Activated T-helper 1 cell treated with anti-CD3 and anti-CD28 coated beads, Interleukin-2, amount 50 U/mL, for 16 hours (primary cell): ENCODE measurements around the gene CYS1.
"Not testable (repeated sequence)": the region's sequence is repeated elsewhere in the genome, so short reads cannot be mapped to it uniquely, and the experiment has no call there.

Experiments used
- DNase-seq, 2 donors: peaks; one replicate each; pipeline ENCODE4 v3.0.0-alpha.2; 2020; ENCODE audit warnings: low read depth in 1 of 2, low spot score in 1 of 2

Gene CYS1, protein sequence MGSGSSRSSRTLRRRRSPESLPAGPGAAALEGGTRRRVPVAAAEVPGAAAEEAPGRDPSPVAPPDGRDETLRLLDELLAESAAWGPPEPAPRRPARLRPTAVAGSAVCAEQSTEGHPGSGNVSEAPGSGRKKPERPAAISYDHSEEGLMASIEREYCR

GRCh38 chr2:10079870-10080535 is at the start of gene CYS1:
TSS of gene CYS1 (minus strand) at chr2:10080411. CDS start at chr2:10080223, 188 bp downstream.
- no peak for DNase-seq

DNA sequence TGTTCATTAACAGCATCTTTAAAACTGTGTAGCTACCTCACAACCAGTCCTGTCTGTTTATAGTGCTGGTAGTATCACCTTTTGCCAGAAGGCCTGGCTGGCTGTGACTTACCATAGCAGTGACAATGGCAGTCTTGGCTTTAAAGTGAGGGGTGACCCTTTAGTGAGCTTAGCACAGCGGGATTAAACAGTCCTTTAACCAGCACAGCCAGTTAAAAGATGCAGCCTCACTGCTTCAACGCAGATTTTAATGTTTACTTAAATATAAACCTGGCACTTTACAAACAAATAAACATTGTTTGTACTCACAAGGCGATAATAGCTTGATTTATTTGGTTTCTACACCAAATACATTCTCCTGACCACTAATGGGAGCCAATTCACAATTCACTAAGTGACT is 49.3 kb upstream of the CYS1 start:
- DNase-seq = no peak

GRCh38 chr2:10128420-10128819 is 48.2 kb upstream of the CYS1 start:
- DNase-seq = no peak

GRCh38 chr2:10126632-10127026 is 46.4 kb upstream of the CYS1 start:
- DNase-seq = no peak

DNA sequence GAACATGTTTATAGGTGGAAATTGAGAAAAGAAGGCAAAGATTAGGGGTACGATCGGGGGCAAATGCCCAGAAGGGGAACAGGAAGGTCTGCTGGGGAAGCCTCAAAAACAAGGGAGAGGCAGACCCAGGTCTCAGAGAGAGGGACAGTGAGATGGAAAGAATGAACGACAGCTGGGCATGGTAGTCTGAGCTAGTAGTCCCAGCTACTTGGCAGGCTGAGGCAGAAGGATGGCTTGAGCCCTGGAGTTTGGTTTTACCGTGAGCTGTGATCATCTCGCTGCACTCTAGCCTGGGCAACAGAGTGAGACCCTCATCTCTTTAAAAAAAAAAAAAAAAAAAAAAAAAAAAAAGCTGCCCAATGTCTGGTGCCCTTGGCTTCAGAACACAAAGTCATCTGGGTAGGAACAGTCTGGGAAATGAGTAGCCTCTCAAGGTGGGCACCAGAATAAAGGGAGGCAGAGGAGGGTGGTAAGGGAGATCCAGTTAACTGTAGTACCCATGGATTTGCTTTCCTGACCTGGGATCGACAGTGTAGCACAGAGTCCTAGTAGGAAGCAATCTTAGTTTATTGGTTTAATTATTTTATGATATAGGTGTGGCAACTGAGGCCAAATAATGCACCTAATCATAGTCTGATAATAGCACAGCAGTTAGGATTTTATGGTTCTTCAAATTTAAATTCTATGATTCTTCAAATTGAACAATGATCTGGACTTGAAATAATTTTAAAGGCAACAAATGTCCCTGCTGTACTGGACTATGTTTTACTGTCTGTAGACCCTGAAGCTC is 45.8 kb upstream of the CYS1 start:
- DNase-seq = no peak

DNA sequence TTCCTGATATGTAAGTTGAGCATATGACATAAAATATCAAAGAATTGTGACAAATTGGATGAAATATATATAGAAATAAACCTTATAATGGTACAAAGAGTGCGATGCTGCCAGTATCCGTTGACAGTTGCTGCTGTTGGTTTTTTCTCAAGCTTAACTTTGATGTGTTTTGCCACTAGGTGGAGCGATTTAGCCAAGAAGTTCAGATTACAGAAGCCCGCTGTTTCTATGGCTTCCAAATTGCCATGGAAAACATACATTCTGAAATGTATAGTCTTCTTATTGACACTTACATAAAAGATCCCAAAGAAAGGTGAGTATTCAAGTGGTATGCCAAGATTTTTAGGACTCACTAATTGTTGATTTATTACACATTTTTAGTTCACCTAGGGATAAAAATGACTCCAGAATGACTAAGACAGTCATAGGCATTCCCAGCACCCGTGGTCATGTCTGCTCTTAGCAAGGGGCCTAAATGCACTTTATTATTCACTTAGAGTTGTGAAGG is 44.4 kb upstream of the CYS1 start:
- no peak for DNase-seq

GRCh38 chr2:10123281-10123680 is 43.1 kb upstream of the CYS1 start:
- DNase-seq = no peak

DNA sequence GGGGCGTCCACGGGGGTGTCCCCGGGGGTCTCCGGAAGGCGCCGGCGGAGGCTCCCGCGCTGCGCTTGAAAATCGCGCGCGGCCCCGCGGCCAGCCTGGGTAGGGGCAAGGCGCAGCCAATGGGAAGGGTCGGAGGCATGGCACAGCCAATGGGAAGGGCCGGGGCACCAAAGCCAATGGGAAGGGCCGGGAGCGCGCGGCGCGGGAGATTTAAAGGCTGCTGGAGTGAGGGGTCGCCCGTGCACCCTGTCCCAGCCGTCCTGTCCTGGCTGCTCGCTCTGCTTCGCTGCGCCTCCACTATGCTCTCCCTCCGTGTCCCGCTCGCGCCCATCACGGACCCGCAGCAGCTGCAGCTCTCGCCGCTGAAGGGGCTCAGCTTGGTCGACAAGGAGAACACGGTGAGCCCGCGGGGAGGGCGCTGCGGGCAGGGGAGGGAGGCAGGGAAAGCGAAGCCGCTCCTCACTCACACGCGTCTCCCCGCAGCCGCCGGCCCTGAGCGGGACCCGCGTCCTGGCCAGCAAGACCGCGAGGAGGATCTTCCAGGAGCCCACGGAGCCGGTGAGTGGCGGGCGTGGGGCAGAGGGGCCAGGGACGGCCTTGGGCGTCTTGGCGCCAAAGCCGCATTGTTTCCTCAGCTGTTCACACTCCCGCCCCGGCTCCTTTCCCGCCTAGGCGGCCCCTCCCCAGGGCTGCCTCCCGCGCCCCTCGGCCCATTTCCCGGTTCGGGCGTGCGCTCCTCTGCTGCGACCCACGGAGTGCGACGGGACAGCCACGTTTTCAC is 42.5 kb upstream of the CYS1 start, which contains the start of gene RRM2:
Gene RRM2 (plus strand): TSS at position 240 of the 781 bp plus-strand sequence. CDS start 60 bp downstream, at position 300.
- DNase-seq = peak; percentile 62 to 75

DNA sequence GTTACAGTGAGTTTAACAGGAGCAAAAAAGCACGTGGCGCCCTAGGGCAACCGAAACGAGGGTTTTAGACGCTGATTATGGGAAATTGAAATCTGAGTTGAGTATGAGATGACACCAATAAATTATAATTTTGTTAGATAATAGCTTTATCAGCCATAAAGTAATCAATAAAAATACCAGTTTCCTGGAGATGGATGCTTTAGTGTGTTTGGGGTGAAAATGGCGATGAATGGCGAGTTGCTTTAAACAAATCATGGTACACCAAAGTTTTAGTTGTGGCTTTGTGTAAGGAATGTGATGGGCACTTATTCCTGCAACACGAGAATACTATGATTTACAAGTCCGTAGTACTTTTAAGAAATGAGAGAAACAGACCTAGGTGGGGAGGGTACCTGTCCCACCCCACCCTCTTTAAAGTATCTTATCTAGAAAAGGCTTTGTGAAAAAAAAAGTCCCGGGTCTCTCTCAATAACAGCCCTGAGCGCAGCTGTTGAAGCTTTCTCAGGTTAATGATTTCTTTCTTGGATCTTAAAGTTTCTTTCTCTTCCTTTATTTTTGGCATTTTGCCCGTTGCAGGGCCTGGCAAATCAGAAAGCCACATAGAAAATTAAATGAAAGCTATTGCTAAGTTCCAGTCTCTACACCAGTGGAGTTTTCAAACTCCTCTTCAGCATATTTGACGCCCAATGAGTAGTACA is 40.8 kb upstream of the CYS1 start:
- no peak for DNase-seq

GRCh38 chr2:10120158-10120876 is 40.1 kb upstream of the CYS1 start:
- peak; percentile 84 to 86 for DNase-seq

- no peak for DNase-seq
These were observed 39.5 kb upstream of the CYS1 start for GRCh38 chr2:10119601-10120157.

DNA sequence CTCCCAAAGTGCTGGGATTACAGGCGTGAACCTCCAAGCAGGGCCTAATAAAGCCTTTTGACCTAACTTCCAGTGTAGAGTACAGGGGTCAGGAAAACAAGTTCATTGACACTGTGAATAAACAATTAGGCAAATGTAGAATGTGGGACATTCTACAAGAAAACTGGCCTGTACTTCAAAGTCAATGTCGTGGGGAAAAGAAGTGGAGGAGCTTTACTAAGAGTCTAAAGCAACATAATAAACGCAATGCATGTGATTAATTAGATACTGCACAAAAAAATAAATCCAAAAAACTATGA is 38.8 kb upstream of the CYS1 start:
- DNase-seq = no peak

DNA sequence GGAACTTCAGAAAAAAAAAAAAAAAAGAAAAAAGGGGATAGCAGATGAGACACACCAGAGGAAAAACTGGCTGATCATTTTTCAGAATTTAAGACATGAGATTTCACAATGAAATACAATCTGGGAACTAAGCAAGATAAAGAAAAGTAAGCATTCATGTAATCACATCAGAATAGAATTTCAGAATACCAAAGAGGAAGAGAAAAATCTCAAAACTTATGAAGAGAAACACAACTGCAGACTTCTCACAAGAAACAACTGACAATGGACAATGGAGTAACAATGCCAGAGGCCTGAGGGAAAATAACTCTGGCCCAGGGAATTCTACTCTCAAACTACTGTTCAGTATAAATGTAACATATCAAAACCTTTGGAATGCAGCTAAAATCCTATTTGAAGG is 29.1 kb upstream of the CYS1 start:
- DNase-seq = no peak

GRCh38 chr2:10104906-10105305 is 24.7 kb upstream of the CYS1 start:
- not testable (repeated sequence) for DNase-seq

DNA sequence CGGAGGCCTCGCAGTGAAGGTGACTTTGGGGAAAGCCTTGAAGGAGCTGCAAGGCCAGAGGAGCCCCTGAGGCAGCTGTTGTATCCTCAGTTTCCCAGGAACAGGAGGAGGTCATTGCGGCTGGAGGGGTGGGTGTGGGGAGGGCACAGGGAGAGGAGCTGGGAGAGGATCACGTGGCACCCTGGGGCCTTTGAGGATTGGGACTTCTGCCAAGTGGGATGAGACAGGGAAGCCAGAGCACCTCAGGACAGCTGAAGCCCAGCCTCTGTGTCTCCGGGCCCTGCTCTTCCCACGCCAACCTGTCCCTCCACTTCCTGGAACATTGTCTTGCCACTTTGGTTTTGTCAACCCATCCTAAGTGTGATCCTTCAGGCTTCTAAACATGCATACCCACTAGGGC is 23.0 kb upstream of the CYS1 start:
- no peak for DNase-seq

GRCh38 chr2:10101491-10101890 is 21.3 kb upstream of the CYS1 start:
- DNase-seq = no peak

GRCh38 chr2:10097352-10098148 is 17.3 kb upstream of the CYS1 start:
- DNase-seq = no peak

- DNase-seq = no peak
These were observed 16.4 kb upstream of the CYS1 start for GRCh38 chr2:10096641-10097040.

DNA sequence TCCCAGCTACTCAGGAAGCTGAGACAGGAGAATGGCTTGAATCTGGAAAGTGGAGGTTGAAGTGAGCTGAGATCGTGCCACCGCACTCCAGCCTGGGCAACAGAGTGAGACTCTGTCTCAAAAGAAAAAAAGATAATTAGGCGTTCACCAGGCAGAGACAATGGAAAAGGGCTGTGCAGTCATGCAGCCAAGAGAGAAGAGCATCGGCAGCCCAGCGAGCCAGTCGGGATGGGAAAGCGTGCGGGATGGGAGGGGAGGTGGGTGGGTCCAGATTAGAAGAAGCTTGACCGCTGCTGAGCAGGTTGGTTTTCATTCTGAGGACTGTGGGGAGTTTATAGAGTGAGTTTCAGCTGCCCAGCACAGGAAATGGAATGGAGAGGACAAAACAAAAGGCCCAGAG is 15.0 kb upstream of the CYS1 start:
- DNase-seq = no peak
